A549 (cell line): ENCODE results near the gene RPS6KA2. TPM values are rescaled to one million over a fixed set of nuclear protein-coding genes. Genes with fewer than 3 reads are reported as not detected.

Experiments
- ATAC-seq, 2 experiments: fragments of 200-7000 bp in 1 of 2; fragments of >200 bp in 1 of 2; cut with Nextera tagmentation in 1 of 2; cut with Tn5 transposase in 1 of 2; 3 replicates each; pipeline versions ENCODE4 v1.8.0 to v1.9.1; 2018 to 2020; ENCODE audit warnings: mild to moderate bottlenecking in 1 of 2, moderate library complexity in 1 of 2
- CTCF ChIA-PET: fragments of 300-600 bp; sonication (Branson Sonifier 250); formaldehyde crosslinking; extraction: SDS; loops from one replicate; lab custom pipeline; 2021; ENCODE audit warnings: antibody characterized with exemption, inconsistent platforms; lab: Yijun Ruan, JAX
- POLR2A ChIA-PET: fragments of 350-600 bp; formaldehyde crosslinking; extraction: SDS; loops from one replicate; lab custom pipeline; 2021; ENCODE audit warnings: antibody characterized with exemption, inconsistent platforms; lab: Yijun Ruan, JAX
- DNase-seq, 2 experiments: peaks; one replicate each; pipeline versions ENCODE4 v3.0.0 to v3.0.0-alpha.2; 2011 to 2016; ENCODE audit warnings: low read depth in 1 of 2, low spot score in 1 of 2
- FAIRE-seq: peaks from 2 replicates; lab custom pipeline; 2011; peaks lifted over from hg19 to GRCh38; lab: Jason Lieb, UNC
- H3K27ac ChIP-seq, 2 experiments: fragments of >200 bp; sonication (Bioruptor Twin); formaldehyde crosslinking; 3 replicates each; pipeline ENCODE4 v1.5.1; 2016 to 2017
- H3K4me1 ChIP-seq: fragments of >200 bp; sonication (Bioruptor Twin); formaldehyde crosslinking; 3 replicates; pipeline ENCODE4 v1.6.1; 2016
- H3K4me2 ChIP-seq: fragments of >200 bp; sonication (Bioruptor Twin); formaldehyde crosslinking; 3 replicates; pipeline ENCODE4 v1.6.1; 2016
- H3K4me3 ChIP-seq: fragments of >200 bp; sonication (Bioruptor Twin); formaldehyde crosslinking; 3 replicates; pipeline ENCODE4 v1.5.1; 2016
- H3K9me3 ChIP-seq: fragments of >200 bp; sonication (Bioruptor Twin); formaldehyde crosslinking; 3 replicates; pipeline ENCODE4 v1.6.1; 2016
- BCL3 ChIP-seq: fragments of >200 bp; sonication (Bioruptor Twin); formaldehyde crosslinking; IDR thresholded peaks from 3 replicates; pipeline ENCODE4 v1.6.1; 2016
- BHLHE40 ChIP-seq: IDR thresholded peaks from 2 replicates; pipeline ENCODE4 v1.6.1; 2012; ENCODE audit warnings: low read depth, low read length, inconsistent platforms
- E2F6 ChIP-seq: IDR thresholded peaks from 2 replicates; pipeline ENCODE4 v1.6.1; 2012; ENCODE audit warnings: low read depth, borderline replicate concordance
- EHF ChIP-seq: fragments of 250-450 bp; sonication (Bioruptor Pico); IDR thresholded peaks from 2 replicates; pipeline ENCODE4 v1.5.0; 2020; ENCODE audit warnings: mild to moderate bottlenecking
- ESRRA ChIP-seq: fragments of 150-350 bp; IDR thresholded peaks from 2 replicates; pipeline ENCODE4 v1.6.1; 2014; ENCODE audit warnings: mild to moderate bottlenecking, low read length, borderline replicate concordance
- FOSL2 ChIP-seq, 2 experiments: fragments of 450-650 bp in 1 of 2; fragments of >200 bp in 1 of 2; sonication (Bioruptor Twin) in 1 of 2; formaldehyde crosslinking; IDR thresholded peaks; 2 replicates each; pipeline versions ENCODE4 v1.5.0 to v1.6.1; 2016 to 2020; ENCODE audit warnings: mild to moderate bottlenecking in 1 of 2, moderate library complexity in 1 of 2
- FOXS1 ChIP-seq: fragments of 250-450 bp; sonication (Bioruptor Pico); IDR thresholded peaks from 2 replicates; pipeline ENCODE4 v1.5.0; 2020; ENCODE audit warnings: mild to moderate bottlenecking, moderate library complexity
- HOXB5 ChIP-seq: fragments of 250-450 bp; sonication (Bioruptor Pico); IDR thresholded peaks from 2 replicates; pipeline ENCODE4 v1.5.0; 2020; ENCODE audit warnings: mild to moderate bottlenecking, moderate library complexity
- KDM5A ChIP-seq: fragments of 200-600 bp; sonication (generic); IDR thresholded peaks from 2 replicates; pipeline ENCODE4 v1.6.1; 2016; ENCODE audit warnings: antibody characterized with exemption, mild to moderate bottlenecking
- MAFK ChIP-seq: fragments of 450-650 bp; IDR thresholded peaks from 2 replicates; pipeline ENCODE4 v1.6.1; 2014; ENCODE audit not compliant: partially characterized antibody
- MAZ ChIP-seq: fragments of 150-350 bp; IDR thresholded peaks from 2 replicates; pipeline ENCODE4 v1.6.1; 2014; ENCODE audit warnings: antibody characterized with exemption, low read depth, low read length, borderline replicate concordance
- NR3C1 ChIP-seq: fragments of >200 bp; sonication (Bioruptor Twin); formaldehyde crosslinking; IDR thresholded peaks from 3 replicates; pipeline ENCODE4 v1.6.1; 2017
- PHF8 ChIP-seq: fragments of 200-600 bp; sonication (generic); IDR thresholded peaks from 2 replicates; pipeline ENCODE4 v1.6.1; 2016; ENCODE audit warnings: low read depth, mild to moderate bottlenecking, antibody characterized with exemption, moderate library complexity, borderline replicate concordance
- POLR2AphosphoS2 ChIP-seq: conservative IDR thresholded peaks from 2 replicates; pipeline ENCODE4 v1.6.1; 2012; ENCODE audit warnings: low read length, improper control_type of control experiment, inconsistent platforms
- RCOR1 ChIP-seq: fragments of 150-350 bp; IDR thresholded peaks from 2 replicates; pipeline ENCODE4 v1.6.1; 2014; ENCODE audit warnings: antibody characterized with exemption, low read length, low read depth
- RFX5 ChIP-seq: fragments of 450-650 bp; IDR thresholded peaks from 2 replicates; pipeline ENCODE4 v1.7.1; 2014; ENCODE audit warnings: antibody characterized with exemption, mild to moderate bottlenecking, moderate library complexity
- SMC3 ChIP-seq: fragments of >200 bp; sonication (Bioruptor Twin); formaldehyde crosslinking; IDR thresholded peaks from 3 replicates; pipeline ENCODE4 v1.6.1; 2018; ENCODE audit warnings: inconsistent platforms
- ZNF302 ChIP-seq: fragments of 250-450 bp; sonication (Bioruptor Pico); IDR thresholded peaks from 2 replicates; pipeline ENCODE4 v1.9.0; 2021; ENCODE audit warnings: inconsistent platforms, mild to moderate bottlenecking, moderate library complexity
- WGBS: methylation state at CpG from one replicate; pipeline ENCODE4 v1.1.6; 2017; ENCODE audit errors: missing lambda C conversion rate; 5-methylcytosine and 5-hydroxymethylcytosine counted together
- polyA plus RNA-seq, 4 experiments: library from polyadenylated mRNA; depleted of rRNA in 3 of 4; stranded (reverse); fragments of >200 nt; fragmentation: RNase III in 1 of 4; extraction: RNeasy Plus Mini Kit Qiagen cat#74134 plus additional on column Dnase treatment in 1 of 4; gene quantifications; 2 replicates in 3 of 4; 3 replicates in 1 of 4; pipeline ENCODE4 v1.2.3, GENCODE V29; 2011 to 2017
- TF ChIP-seq, protein P1 (sequence below): fragments of 450-650 bp; IDR thresholded peaks from 2 replicates; pipeline ENCODE4 v1.6.1; 2014; ENCODE audit warnings: antibody characterized with exemption
- TF ChIP-seq, protein P2 (sequence below): fragments of 150-350 bp; IDR thresholded peaks from 2 replicates; pipeline ENCODE4 v1.6.1; 2014; ENCODE audit warnings: low read depth, mild to moderate bottlenecking, low read length

RPS6KA2 gene
- polyA plus RNA-seq, 2 of the 4 experiments (the other 2 are of a cell fraction) = 0.19 TPM; not detected in 1

- ATAC-seq = no peak
- H3K4me2 ChIP-seq = no peak overlapping the region
- no peak for TF ChIP-seq MAFK
- no peak for TF ChIP-seq MAZ
- no peak for TF ChIP-seq ZNF302 (CRISPR knock-in tag)
- TF ChIP-seq, protein P1, sequence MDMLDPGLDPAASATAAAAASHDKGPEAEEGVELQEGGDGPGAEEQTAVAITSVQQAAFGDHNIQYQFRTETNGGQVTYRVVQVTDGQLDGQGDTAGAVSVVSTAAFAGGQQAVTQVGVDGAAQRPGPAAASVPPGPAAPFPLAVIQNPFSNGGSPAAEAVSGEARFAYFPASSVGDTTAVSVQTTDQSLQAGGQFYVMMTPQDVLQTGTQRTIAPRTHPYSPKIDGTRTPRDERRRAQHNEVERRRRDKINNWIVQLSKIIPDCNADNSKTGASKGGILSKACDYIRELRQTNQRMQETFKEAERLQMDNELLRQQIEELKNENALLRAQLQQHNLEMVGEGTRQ = no peak
- no peak for TF ChIP-seq KDM5A
- TF ChIP-seq, protein P2, sequence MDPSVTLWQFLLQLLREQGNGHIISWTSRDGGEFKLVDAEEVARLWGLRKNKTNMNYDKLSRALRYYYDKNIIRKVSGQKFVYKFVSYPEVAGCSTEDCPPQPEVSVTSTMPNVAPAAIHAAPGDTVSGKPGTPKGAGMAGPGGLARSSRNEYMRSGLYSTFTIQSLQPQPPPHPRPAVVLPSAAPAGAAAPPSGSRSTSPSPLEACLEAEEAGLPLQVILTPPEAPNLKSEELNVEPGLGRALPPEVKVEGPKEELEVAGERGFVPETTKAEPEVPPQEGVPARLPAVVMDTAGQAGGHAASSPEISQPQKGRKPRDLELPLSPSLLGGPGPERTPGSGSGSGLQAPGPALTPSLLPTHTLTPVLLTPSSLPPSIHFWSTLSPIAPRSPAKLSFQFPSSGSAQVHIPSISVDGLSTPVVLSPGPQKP = no peak
- no peak for TF ChIP-seq ESRRA
- no peak for TF ChIP-seq BHLHE40
- no peak for TF ChIP-seq NR3C1
- no peak for TF ChIP-seq PHF8
- no peak for TF ChIP-seq RCOR1
- TF ChIP-seq HOXB5 = no peak
- DNase-seq = no peak
- no peaks in the 10 kb centered on the region for H3K4me1 ChIP-seq
- no peak for FAIRE-seq
- no peaks in the 10 kb centered on the region for H3K9me3 ChIP-seq
- H3K27ac ChIP-seq = no peak overlapping the region
- WGBS = 70% methylated on average over 11 of the region's 11 CpGs
- ChIA-PET CTCF (no interaction called here), POLR2A (no interaction called here)
- no peak overlapping the region for H3K4me3 ChIP-seq
These were observed 20.8 kb upstream of the RPS6KA2 start for GRCh38 chr6:166647896-166648295.

- DNase-seq (no peak), FAIRE-seq (no peak), ATAC-seq (no peak)
- ChIA-PET POLR2A (no interaction called here), CTCF (no interaction called here)
- Histone ChIP-seq H3K27ac (no peak overlapping the region), H3K4me2 (no peak overlapping the region), H3K9me3 (no peaks in the 10 kb centered on the region), H3K4me1 (no peaks in the 10 kb centered on the region), H3K4me3 (no peak overlapping the region)
- 52% methylated on average over 9 of the region's 9 CpGs for WGBS
- TF ChIP-seq BCL3 = no peak
- no peak for TF ChIP-seq FOXS1
- no peak for TF ChIP-seq FOSL2 (IDR thresholded peaks at IDR 0.05)
- no peak for TF ChIP-seq FOSL2 (CRISPR knock-in tag; IDR thresholded peaks at IDR 0.05)
- TF ChIP-seq E2F6 = no peak
- TF ChIP-seq EHF (CRISPR knock-in tag) = no peak
- no peak for TF ChIP-seq POLR2AphosphoS2
- TF ChIP-seq RFX5 = no peak
- TF ChIP-seq SMC3 = no peak
These were observed 19.7 kb upstream of the RPS6KA2 start for GRCh38 chr6:166646716-166647115.

- H3K4me2 ChIP-seq = no peak overlapping the region
- H3K27ac ChIP-seq = no peak overlapping the region
- ChIA-PET CTCF (no interaction called here), POLR2A (no interaction called here)
- 58% methylated on average over 8 of the region's 8 CpGs for WGBS
- no peaks in the 10 kb centered on the region for H3K9me3 ChIP-seq
- no peak for ATAC-seq
- H3K4me3 ChIP-seq = no peak overlapping the region
- no peaks in the 10 kb centered on the region for H3K4me1 ChIP-seq
- DNase-seq = no peak
- no peak for TF ChIP-seq POLR2AphosphoS2
- no peak for FAIRE-seq
These were observed 18.8 kb upstream of the RPS6KA2 start for GRCh38 chr6:166645896-166646295.
